Thyroid gland (tissue), 4 donors: Measurements from ENCODE around the gene DENND2D. TPM values are rescaled to one million over a fixed set of nuclear protein-coding genes. Genes with fewer than 3 reads are reported as not detected.

Source experiments
- DNase-seq, 2 donors: peaks; one replicate each; pipeline ENCODE4 v3.0.0-alpha.2; 2019
- H3K27ac ChIP-seq, 3 donors: fragments of 200-600 bp; sonication (generic); 1 replicate in 2 of 3; 2 replicates in 1 of 3; pipeline ENCODE4 v1.5.1; 2016 to 2019; ENCODE audit warnings: mild to moderate bottlenecking in 1 of 3, moderate library complexity in 1 of 3
- H3K27me3 ChIP-seq: fragments of 200-600 bp; sonication (generic); one replicate; pipeline ENCODE4 v1.5.1; 2019
- H3K36me3 ChIP-seq, 2 donors: fragments of 200-600 bp; sonication (generic); one replicate each; pipeline ENCODE4 v1.5.1; 2016 to 2019
- H3K4me1 ChIP-seq, 2 donors: fragments of 200-600 bp; sonication (generic); one replicate each; pipeline ENCODE4 v1.5.1; 2017 to 2019
- H3K4me3 ChIP-seq, 3 donors: fragments of 200-600 bp; sonication (generic); replicated peaks in 1 of 3; 1 replicate in 2 of 3; 2 replicates in 1 of 3; pipeline ENCODE4 v1.5.1; 2016; ENCODE audit warnings: mild to moderate bottlenecking in 1 of 3
- H3K9me3 ChIP-seq: fragments of 200-600 bp; sonication (generic); one replicate; pipeline ENCODE4 v1.5.1; 2017
- POLR2A ChIP-seq, 2 donors: fragments of 450-650 bp; IDR thresholded peaks; one replicate each; pipeline ENCODE4 v1.6.1; 2017; ENCODE audit warnings: antibody characterized with exemption in 2 of 2, mild to moderate bottlenecking in 2 of 2, moderate library complexity in 1 of 2
- WGBS, 2 donors: methylation state at CpG; one replicate each; pipeline ENCODE4 v1.1.5; 2017; 5-methylcytosine and 5-hydroxymethylcytosine counted together
- intact Hi-C: fragments of 100-400 bp; cut with DNase I; formaldehyde crosslinking; loops from one replicate; pipeline ENCODE4 v1.15.1; 2023
- total RNA-seq, 4 donors: library from RNA; depleted of rRNA; stranded (reverse); fragments of >200 nt; gene quantifications; one replicate each; pipeline ENCODE4 v1.2.3, GENCODE V29; 2016
- TF ChIP-seq, protein P1 (sequence below), 6 experiments: fragments of 200-600 bp in 3 of 6; fragments of 450-650 bp in 3 of 6; sonication (generic) in 3 of 6; IDR thresholded peaks; one replicate each; pipeline ENCODE4 v1.5.1; 2016 to 2019; ENCODE audit warnings: antibody characterized with exemption in 6 of 6, mild to moderate bottlenecking in 2 of 6, inconsistent platforms in 1 of 6, moderate library complexity in 1 of 6

DENND2D gene
- total RNA-seq, 4 donors from 2014 or later, result 45.1 to 53.3 (median 49.4) TPM

DNA sequence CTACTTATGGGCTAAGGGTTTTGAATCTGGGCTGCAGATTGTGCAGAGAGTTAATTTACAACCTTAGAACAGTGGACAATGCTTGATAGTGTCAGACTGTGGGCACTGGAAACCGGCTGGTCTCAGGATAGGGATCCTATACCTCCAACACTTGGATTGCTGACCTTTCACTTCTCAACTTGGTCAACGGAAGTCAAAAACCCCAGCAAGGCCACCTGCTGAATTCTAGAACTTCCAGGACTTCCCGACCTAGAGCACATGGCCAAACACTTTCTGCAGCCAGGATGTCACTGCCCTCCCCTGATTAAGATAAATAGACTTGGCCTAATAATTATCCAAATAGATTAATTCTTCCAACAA is 336 bp upstream of the DENND2D start:
- intact Hi-C loops, result no loop called here
- TF ChIP-seq, protein P1, sequence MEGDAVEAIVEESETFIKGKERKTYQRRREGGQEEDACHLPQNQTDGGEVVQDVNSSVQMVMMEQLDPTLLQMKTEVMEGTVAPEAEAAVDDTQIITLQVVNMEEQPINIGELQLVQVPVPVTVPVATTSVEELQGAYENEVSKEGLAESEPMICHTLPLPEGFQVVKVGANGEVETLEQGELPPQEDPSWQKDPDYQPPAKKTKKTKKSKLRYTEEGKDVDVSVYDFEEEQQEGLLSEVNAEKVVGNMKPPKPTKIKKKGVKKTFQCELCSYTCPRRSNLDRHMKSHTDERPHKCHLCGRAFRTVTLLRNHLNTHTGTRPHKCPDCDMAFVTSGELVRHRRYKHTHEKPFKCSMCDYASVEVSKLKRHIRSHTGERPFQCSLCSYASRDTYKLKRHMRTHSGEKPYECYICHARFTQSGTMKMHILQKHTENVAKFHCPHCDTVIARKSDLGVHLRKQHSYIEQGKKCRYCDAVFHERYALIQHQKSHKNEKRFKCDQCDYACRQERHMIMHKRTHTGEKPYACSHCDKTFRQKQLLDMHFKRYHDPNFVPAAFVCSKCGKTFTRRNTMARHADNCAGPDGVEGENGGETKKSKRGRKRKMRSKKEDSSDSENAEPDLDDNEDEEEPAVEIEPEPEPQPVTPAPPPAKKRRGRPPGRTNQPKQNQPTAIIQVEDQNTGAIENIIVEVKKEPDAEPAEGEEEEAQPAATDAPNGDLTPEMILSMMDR (IDR thresholded peaks at IDR 0.05), result no peak
- TF ChIP-seq POLR2A (IDR thresholded peaks at IDR 0.05), result no peak
- Histone ChIP-seq H3K27me3 (no peaks in the 10 kb centered on the region), H3K4me1 (peaks cover 21 to 32% of the 10 kb centered on the region in 2 donors), H3K27ac (peak overlapping the region in 2 of 3 donors; percentile 15 to 38), H3K9me3 (no peaks in the 10 kb centered on the region), H3K4me3 (no peak overlapping the region), H3K36me3 (peaks cover 3 to 13% of the 10 kb centered on the region in 2 donors)
- DNase-seq, result no peak
- 78 to 93% methylated on average over 3 of the region's 3 CpGs for WGBS, 2 donors

DNA sequence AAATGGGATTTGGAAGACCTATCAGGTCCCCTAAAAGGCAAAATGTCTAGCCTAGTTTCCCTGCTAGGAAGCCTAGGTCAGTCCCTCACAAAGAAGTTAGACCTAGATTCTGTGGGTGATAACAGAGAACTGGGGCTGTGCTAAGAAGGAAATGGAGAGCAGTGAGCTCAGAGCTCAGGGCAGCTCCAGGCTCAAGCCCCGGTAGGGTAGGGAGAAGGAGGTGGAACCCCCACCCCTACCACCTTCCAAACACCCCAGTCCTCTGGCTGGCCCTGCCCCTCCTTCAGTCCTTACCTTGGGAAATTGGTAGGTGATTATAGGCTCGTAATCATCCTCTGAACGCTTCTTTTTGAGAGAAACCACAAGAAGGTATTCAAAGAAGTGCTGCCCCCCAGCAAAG is 1.1 kb downstream of the DENND2D start:
- H3K9me3 ChIP-seq, result no peaks in the 10 kb centered on the region
- no peak overlapping the region for H3K4me3 ChIP-seq
- 91 to 92% methylated on average over 3 of the region's 3 CpGs for WGBS, 2 donors

DNA sequence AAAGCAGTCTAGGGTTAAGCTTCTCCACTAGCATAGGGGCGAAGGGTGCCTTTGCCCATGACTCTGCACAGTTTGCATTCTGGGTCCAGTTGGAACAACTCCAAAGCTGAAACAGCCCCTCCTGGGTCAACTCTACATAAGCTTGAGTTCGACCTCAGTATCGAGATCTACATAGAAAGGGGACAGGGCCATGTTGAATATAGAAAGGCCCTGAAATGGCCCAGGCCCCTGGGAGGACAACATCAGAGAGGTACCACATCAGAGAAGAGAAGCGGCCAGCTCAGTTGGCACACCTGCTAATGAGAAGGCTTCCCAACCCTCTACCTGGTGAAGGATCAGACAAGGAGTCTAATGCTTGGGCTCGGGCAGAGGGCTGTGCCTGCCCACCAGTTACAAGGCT is 1.6 kb downstream of the DENND2D start:
- Histone ChIP-seq H3K27ac (no peak overlapping the region), H3K27me3 (no peaks in the 10 kb centered on the region), H3K4me3 (no peak overlapping the region), H3K9me3 (no peaks in the 10 kb centered on the region), H3K4me1 (peaks cover 15 to 29% of the 10 kb centered on the region in 2 donors), H3K36me3 (peaks cover 3 to 13% of the 10 kb centered on the region in 2 donors)
- 93 to 96% methylated on average over 5 of the region's 5 CpGs for WGBS, 2 donors
- intact Hi-C loops, result no loop called here
- DNase-seq, result no peak
- TF ChIP-seq POLR2A (IDR thresholded peaks at IDR 0.05), result no peak
- TF ChIP-seq, protein P1 (IDR thresholded peaks at IDR 0.05), result no peak

More for the DNA sequence above, 1.1 kb downstream of the DENND2D start:
- no peaks in the 10 kb centered on the region for H3K27me3 ChIP-seq
- intact Hi-C loops, result no loop called here
- peaks cover 15 to 25% of the 10 kb centered on the region in 2 donors for H3K4me1 ChIP-seq
- H3K27ac ChIP-seq, result no peak overlapping the region
- no peak for DNase-seq
- peaks cover 3 to 13% of the 10 kb centered on the region in 2 donors for H3K36me3 ChIP-seq
- TF ChIP-seq, protein P1 (IDR thresholded peaks at IDR 0.05), result no peak
- TF ChIP-seq POLR2A (IDR thresholded peaks at IDR 0.05), result no peak

DNA sequence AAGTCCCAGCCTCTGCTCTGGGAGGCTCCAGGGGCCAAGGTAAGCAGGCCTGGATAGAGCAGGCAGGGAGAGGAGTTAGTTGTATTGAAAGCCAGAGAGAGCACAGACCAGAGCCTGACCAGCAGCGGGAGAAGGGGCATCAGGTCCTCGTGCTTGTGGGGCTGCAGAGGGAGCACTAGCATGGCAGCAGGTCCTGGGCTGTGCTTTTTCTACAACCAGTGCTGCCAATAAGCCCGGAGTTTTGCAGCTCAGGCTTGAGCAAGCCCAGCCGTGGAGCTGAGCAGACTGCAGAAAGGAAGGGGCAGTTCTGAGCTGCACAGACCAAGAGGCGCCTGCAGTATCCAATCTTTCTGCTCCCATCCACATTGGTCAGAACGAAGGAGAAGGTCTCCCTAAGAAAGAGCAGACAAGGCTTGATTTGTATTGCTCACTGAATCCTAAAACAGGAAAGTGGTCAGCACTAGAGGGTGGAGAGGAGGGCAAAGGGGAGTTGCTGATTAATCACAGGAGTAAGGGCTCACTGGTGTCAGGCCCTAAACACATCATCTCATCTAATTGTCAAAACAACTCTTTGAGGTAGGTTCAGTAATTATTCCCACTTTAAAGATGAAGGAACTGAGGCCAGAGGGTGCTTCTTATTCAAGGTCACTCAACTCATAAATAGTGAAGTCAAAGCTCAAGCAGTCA is 2.7 kb downstream of the DENND2D start:
- peaks cover 3 to 13% of the 10 kb centered on the region in 2 donors for H3K36me3 ChIP-seq
- DNase-seq, result no peak
- H3K27ac ChIP-seq, result no peak overlapping the region
- 83 to 96% methylated on average over 4 to 6 of the region's 6 CpGs for WGBS, 2 donors
- H3K9me3 ChIP-seq, result no peaks in the 10 kb centered on the region
- no peak for TF ChIP-seq POLR2A (IDR thresholded peaks at IDR 0.05)
- TF ChIP-seq, protein P1 (IDR thresholded peaks at IDR 0.05), result no peak
- intact Hi-C loops, result no loop called here
- no peaks in the 10 kb centered on the region for H3K27me3 ChIP-seq
- H3K4me3 ChIP-seq, result no peak overlapping the region
- H3K4me1 ChIP-seq, result peaks cover 10 to 25% of the 10 kb centered on the region in 2 donors

DNA sequence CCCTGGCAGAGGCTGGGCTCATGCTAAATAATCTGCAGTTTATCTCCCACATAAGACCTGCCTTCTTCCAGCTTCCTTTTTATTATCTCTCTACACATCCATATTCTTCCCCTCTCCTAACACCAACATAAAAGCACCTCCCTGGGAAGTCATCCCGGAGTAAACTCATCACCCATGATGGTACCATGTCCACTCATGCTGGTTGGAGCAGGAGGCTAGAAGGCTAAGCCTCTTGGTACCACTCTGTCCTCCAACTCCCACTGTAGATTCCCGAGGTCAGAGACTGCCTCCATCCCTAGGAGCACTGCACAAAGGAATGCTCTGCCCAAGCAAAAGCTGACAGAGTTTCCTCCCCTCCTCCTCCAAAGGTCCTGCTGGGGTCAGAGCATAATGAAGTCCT is 4.2 kb downstream of the DENND2D start:
- WGBS, 2 donors, result 87 to 96% methylated on average over 2 of the region's 2 CpGs

More for the DNA sequence above, 4.2 kb downstream of the DENND2D start:
- no peak for DNase-seq
- Histone ChIP-seq H3K9me3 (no peaks in the 10 kb centered on the region), H3K27ac (no peak overlapping the region), H3K27me3 (no peaks in the 10 kb centered on the region), H3K4me1 (peaks cover 0 to 17% of the 10 kb centered on the region in 2 donors), H3K36me3 (peaks cover 3 to 13% of the 10 kb centered on the region in 2 donors), H3K4me3 (no peak overlapping the region)
- TF ChIP-seq, protein P1 (IDR thresholded peaks at IDR 0.05), result no peak
- no peak for TF ChIP-seq POLR2A (IDR thresholded peaks at IDR 0.05)
- intact Hi-C loops, result no loop called here
